ENCODE results near the gene KDM4B.

The KDM4B gene

DNA sequence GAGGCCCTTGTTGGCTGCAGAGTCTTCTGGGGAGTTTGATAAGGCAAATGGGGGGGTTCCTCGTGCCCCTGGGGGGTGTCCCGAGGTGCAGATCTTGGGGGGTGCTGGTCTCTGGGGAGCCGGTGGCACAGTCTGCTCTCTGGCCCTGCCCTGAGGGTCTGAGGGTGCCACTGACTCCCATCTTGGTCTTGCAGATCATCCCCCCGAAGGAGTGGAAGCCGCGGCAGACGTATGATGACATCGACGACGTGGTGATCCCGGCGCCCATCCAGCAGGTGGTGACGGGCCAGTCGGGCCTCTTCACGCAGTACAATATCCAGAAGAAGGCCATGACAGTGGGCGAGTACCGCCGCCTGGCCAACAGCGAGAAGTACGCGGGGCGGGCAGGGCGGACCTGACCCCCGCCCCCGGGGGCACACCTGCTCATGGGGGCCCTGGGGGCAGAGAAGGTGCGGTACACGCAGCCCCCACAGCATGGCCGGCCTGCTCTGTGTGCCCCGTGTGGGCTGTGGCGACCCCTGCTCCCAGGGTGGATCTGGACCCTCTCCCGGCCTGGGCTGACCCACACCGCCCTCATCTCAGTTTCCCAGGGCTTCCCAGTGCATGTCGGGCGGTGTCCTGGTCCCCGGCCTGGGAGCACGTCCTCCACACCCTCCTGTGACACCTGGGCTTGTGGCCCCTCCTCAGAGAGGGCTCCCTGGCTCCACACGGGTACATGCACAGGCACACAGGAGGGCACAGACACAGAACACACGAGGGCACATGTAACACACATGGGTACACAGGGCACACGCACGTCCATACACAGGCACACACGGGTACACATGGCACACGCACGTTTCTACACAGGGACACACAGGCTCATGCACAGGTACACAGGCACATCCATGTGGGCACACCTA lies 71.0 kb downstream of the KDM4B start:
- POLR2A ChIA-PET = no interaction called here
- no peak for TF ChIP-seq FOXA1 (IDR thresholded peaks at IDR 0.05)
- TF ChIP-seq L3MBTL2 (conservative IDR thresholded peaks at IDR 0.05) = no peak
- no peak for TF ChIP-seq FOXM1 (IDR thresholded peaks at IDR 0.05; ENCODE audit: borderline replicate concordance)
- TF ChIP-seq LEF1 (IDR thresholded peaks at IDR 0.05; ENCODE audit: borderline replicate concordance) = no peak
- no peak for TF ChIP-seq NFRKB (IDR thresholded peaks at IDR 0.05)
- TF ChIP-seq, protein P1, sequence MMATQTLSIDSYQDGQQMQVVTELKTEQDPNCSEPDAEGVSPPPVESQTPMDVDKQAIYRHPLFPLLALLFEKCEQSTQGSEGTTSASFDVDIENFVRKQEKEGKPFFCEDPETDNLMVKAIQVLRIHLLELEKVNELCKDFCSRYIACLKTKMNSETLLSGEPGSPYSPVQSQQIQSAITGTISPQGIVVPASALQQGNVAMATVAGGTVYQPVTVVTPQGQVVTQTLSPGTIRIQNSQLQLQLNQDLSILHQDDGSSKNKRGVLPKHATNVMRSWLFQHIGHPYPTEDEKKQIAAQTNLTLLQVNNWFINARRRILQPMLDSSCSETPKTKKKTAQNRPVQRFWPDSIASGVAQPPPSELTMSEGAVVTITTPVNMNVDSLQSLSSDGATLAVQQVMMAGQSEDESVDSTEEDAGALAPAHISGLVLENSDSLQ (IDR thresholded peaks at IDR 0.05) = no peak
- TF ChIP-seq ARNT (IDR thresholded peaks at IDR 0.05) = no peak
- no peak for TF ChIP-seq FOXK2 (IDR thresholded peaks at IDR 0.05)
- TF ChIP-seq BHLHE40 (IDR thresholded peaks at IDR 0.05; ENCODE audit: borderline replicate concordance) = no peak
- no peak for TF ChIP-seq SUZ12 (IDR thresholded peaks at IDR 0.05)
- no peak for TF ChIP-seq ELF4 (IDR thresholded peaks at IDR 0.05)
- no peak for TF ChIP-seq ZNF384 (IDR thresholded peaks at IDR 0.05)
- TF ChIP-seq CTBP1 (IDR thresholded peaks at IDR 0.05; ENCODE audit: borderline replicate concordance) = no peak
- no peak for TF ChIP-seq SP1 (IDR thresholded peaks at IDR 0.05)
- no peak for TF ChIP-seq HDGF (IDR thresholded peaks at IDR 0.05; ENCODE audit: borderline replicate concordance)
- no peak for DNase-seq (ENCODE audit: extremely low spot score)
- CTCF ChIA-PET = interaction anchor here (1.0 kb wide), 1 partner anchor 19 kb away, joined by 3 read pairs; no protein-coding TSS in a partner anchor

DNA sequence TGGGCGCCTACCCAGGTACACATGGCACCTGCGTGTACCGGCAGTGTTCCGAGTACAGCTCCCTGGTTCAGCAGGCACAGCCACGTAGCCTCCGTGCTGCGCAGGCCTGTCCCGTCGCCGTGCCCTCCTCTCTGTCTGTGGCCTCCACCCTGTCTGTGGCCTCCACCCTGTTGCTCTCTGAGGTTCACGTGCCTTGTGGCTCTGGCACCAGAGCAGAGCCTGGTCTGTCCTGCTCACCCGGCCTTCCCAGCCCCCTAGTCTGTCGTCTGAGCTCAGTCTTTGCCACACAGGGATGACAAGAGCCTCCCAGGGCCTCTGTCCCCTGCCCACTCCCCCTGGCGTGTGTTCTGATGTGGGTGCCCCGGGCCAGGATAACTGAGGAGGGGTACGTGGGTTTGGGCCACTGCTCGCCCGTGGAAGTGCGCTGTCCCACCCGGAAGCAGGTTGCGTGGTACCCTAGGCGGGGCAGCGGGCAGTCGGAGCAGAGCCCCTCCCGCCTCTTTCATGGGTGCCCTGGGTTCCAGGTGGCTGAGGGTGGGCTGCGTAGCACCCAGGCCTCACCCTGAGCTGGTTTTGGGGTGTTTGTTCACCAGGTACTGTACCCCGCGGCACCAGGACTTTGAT lies 71.7 kb downstream of the KDM4B start:
- no peak for TF ChIP-seq L3MBTL2 (conservative IDR thresholded peaks at IDR 0.05)
- TF ChIP-seq HDGF (IDR thresholded peaks at IDR 0.05; ENCODE audit: borderline replicate concordance) = no peak
- TF ChIP-seq FOXA1 (IDR thresholded peaks at IDR 0.05) = no peak
- TF ChIP-seq BHLHE40 (IDR thresholded peaks at IDR 0.05; ENCODE audit: borderline replicate concordance) = no peak
- TF ChIP-seq NFRKB (IDR thresholded peaks at IDR 0.05) = no peak
- no peak for TF ChIP-seq FOXM1 (IDR thresholded peaks at IDR 0.05; ENCODE audit: borderline replicate concordance)
- TF ChIP-seq FOXK2 (IDR thresholded peaks at IDR 0.05) = no peak
- no peak for TF ChIP-seq LEF1 (IDR thresholded peaks at IDR 0.05; ENCODE audit: borderline replicate concordance)
- no peak for TF ChIP-seq CTBP1 (IDR thresholded peaks at IDR 0.05; ENCODE audit: borderline replicate concordance)
- TF ChIP-seq SP1 (IDR thresholded peaks at IDR 0.05) = no peak
- ChIA-PET POLR2A (no interaction called here), CTCF (no interaction called here)
- DNase-seq (ENCODE audit: extremely low spot score) = no peak

DNA sequence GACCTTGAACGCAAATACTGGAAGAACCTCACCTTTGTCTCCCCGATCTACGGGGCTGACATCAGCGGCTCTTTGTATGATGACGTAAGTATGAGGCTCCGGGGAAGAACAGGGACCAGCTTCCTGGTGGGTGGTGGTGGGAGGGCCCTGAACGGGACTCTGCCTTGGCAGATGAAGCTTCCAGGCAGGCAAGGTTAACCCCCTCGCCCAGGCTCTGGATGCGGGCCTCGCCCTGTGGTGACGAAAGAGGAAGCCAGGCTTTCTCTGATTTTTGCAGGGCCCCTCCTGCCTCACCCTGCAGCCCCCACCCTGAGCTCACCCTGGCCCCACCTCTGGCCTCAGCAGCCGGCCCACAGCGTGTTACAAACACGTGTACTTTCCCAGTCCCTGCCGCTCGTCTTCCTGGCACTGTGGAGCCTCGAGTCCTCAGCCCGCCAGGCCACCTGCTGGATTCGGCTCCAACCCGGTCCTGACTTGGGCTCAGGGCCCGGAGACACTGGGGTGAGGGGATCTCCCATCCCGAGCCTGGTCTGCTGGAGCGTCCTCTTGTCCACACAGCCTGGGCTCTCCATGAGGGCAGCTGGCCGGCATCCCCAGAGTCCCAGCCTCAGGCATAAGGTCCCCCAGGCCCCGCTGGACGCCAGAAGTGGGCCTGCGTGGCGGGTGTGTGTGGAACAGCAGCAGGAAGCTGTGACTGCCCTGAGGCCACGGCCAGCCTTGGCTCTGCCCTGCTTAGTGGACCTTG lies 72.4 kb downstream of the KDM4B start:
- POLR2A ChIA-PET = no interaction called here
- no peak for DNase-seq (ENCODE audit: extremely low spot score)
- TF ChIP-seq, protein P1 (IDR thresholded peaks at IDR 0.05) = no peak
- TF ChIP-seq CTBP1 (IDR thresholded peaks at IDR 0.05; ENCODE audit: borderline replicate concordance) = no peak
- CTCF ChIA-PET = no interaction called here

DNA sequence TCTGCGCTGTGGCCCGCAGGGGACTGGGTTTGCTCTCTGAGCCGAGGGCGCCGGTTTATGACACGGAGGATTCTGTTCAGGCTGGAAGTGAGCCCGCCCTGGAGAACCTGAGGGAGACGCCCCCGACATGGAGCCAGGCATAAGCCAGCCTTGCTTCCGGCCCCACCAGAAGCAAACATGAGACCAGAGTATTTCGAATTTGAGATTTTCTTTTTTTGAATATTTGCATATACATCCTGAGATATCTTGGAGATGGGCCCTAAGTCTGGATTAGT lies 72.9 kb downstream of the KDM4B start:
- CTCF ChIA-PET = no interaction called here
- DNase-seq (ENCODE audit: extremely low spot score) = no peak

DNA sequence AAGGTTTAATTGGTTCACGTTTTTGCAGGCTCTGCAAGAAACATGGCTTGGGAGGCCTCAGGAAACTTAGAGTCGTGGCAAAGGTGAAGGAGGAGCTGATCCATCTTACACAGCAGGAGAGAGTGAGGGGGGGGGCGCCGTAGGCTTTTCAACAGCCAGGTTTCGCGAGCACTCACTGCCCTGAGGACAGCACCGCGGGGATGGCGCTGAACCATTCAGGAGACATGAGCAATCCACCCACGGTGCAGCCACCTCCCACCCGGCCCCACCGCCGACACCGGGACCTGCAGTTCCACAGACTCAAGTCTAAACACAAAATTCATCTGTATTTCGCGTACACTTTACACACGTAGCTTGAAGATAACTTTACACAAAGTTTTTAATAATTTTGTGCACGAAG lies 73.6 kb downstream of the KDM4B start:
- TF ChIP-seq L3MBTL2 (conservative IDR thresholded peaks at IDR 0.05) = no peak
- TF ChIP-seq HDGF (IDR thresholded peaks at IDR 0.05; ENCODE audit: borderline replicate concordance) = no peak
- TF ChIP-seq SP1 (IDR thresholded peaks at IDR 0.05) = no peak
- TF ChIP-seq SUZ12 (IDR thresholded peaks at IDR 0.05) = no peak
- no peak for TF ChIP-seq ZNF384 (IDR thresholded peaks at IDR 0.05)
- no peak for TF ChIP-seq BHLHE40 (IDR thresholded peaks at IDR 0.05; ENCODE audit: borderline replicate concordance)
- no peak for TF ChIP-seq LEF1 (IDR thresholded peaks at IDR 0.05; ENCODE audit: borderline replicate concordance)
- TF ChIP-seq FOXA1 (IDR thresholded peaks at IDR 0.05) = no peak
- TF ChIP-seq, protein P1 (IDR thresholded peaks at IDR 0.05) = no peak
- TF ChIP-seq NFRKB (IDR thresholded peaks at IDR 0.05) = no peak
- no peak for TF ChIP-seq FOXM1 (IDR thresholded peaks at IDR 0.05; ENCODE audit: borderline replicate concordance)
- no peak for TF ChIP-seq FOXK2 (IDR thresholded peaks at IDR 0.05)
- no peak for TF ChIP-seq TARDBP (IDR thresholded peaks at IDR 0.05)
- TF ChIP-seq ELF4 (IDR thresholded peaks at IDR 0.05) = no peak
- no peak for TF ChIP-seq CTBP1 (IDR thresholded peaks at IDR 0.05; ENCODE audit: borderline replicate concordance)
- no peak for TF ChIP-seq ARNT (IDR thresholded peaks at IDR 0.05)
- CTCF ChIA-PET = no interaction called here
- no peak for DNase-seq (ENCODE audit: extremely low spot score)
- POLR2A ChIA-PET = no interaction called here

More for the DNA sequence above, 72.9 kb downstream of the KDM4B start:
- POLR2A ChIA-PET = no interaction called here
- TF ChIP-seq L3MBTL2 (conservative IDR thresholded peaks at IDR 0.05) (no peak), TARDBP (IDR thresholded peaks at IDR 0.05) (no peak), CTBP1 (IDR thresholded peaks at IDR 0.05; ENCODE audit: borderline replicate concordance) (no peak), ARNT (IDR thresholded peaks at IDR 0.05) (no peak), BHLHE40 (IDR thresholded peaks at IDR 0.05; ENCODE audit: borderline replicate concordance) (no peak), HDGF (IDR thresholded peaks at IDR 0.05; ENCODE audit: borderline replicate concordance) (no peak), FOXK2 (IDR thresholded peaks at IDR 0.05) (no peak), LEF1 (IDR thresholded peaks at IDR 0.05; ENCODE audit: borderline replicate concordance) (no peak), ELF4 (IDR thresholded peaks at IDR 0.05) (no peak), SP1 (IDR thresholded peaks at IDR 0.05) (no peak), FOXM1 (IDR thresholded peaks at IDR 0.05; ENCODE audit: borderline replicate concordance) (no peak), FOXA1 (IDR thresholded peaks at IDR 0.05) (no peak)
- TF ChIP-seq, protein P1 (IDR thresholded peaks at IDR 0.05) = no peak
